ENCODE measurements around the gene ELANE.

ELANE gene

DNA sequence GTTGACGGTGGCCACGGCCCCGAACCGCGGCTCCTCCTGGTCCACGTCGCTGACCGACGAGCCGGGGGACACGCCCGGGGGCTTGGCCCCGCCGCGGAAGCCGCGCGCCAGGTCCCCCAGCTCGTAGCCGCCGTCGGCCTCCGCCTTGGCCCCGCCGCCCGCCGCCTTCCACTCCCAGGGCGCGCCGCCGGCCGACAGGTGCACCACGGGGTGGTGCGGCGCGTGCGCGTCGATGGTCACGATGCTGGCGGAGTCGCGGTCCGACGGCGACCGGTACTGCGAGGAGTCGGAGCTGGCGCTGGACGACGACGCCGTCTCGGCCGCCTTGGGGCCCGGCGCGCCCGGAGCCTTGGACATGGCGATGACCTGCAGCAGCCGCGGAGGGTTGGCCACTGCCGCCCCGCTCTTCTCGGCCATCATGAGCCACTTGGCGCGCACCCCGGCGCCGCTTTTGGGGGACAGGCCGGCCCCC is 39.3 kb upstream of the ELANE start:
- Histone ChIP-seq H3K4me1 (ENCODE audit: control insufficient read depth, insufficient read depth, low read depth, low read length) (no peaks in the 10 kb centered on the region), H4K91ac (ENCODE audit: low read length) (no peak overlapping the region), H3K4me2 (ENCODE audit: low read length, poor library complexity, severe bottlenecking) (no peak overlapping the region), H2BK15ac (ENCODE audit: low read depth, poor library complexity, severe bottlenecking) (no peak overlapping the region), H2BK12ac (ENCODE audit: low read length in 2 of 2) (no peak overlapping the region), H3K23ac (ENCODE audit: low read length in 2 of 2) (no peak overlapping the region), H3K9ac (ENCODE audit: low read length) (no peak overlapping the region), H3K27ac (ENCODE audit: low read length, poor library complexity, severe bottlenecking) (no peak overlapping the region), H4K8ac (ENCODE audit: low read length) (no peak overlapping the region), H3K79me1 (replicated peaks; ENCODE audit: low read length, poor library complexity, severe bottlenecking) (peaks cover 7% of the 10 kb centered on the region), H2AFZ (ENCODE audit: low read depth, low read length) (no peak overlapping the region), H3K27me3 (ENCODE audit: control insufficient read depth in 1 of 2, insufficient read depth in 1 of 2, low read length in 2 of 2) (no peaks in the 10 kb centered on the region), H3K18ac (ENCODE audit: low read depth in 1 of 2, low read length in 2 of 2) (no peak overlapping the region), H2AK5ac (ENCODE audit: low read length, severe bottlenecking) (no peak overlapping the region), H2BK120ac (ENCODE audit: low read depth, low read length) (no peak overlapping the region), H3K36me3 (ENCODE audit: control insufficient read depth in 1 of 2, insufficient read depth in 2 of 2, low read depth in 1 of 2, low read length in 2 of 2) (peaks cover 48 to 87% of the 10 kb centered on the region in 2 experiments), H2BK5ac (ENCODE audit: low read depth, low read length, poor library complexity, severe bottlenecking) (no peak overlapping the region), H3K9me3 (ENCODE audit: control insufficient read depth, low read length) (no peaks in the 10 kb centered on the region), H3K4me3 (ENCODE audit: insufficient read depth in 1 of 2, low read depth in 1 of 2, low read length in 2 of 2) (no peak overlapping the region), H3K14ac (ENCODE audit: low read length in 2 of 2) (no peak overlapping the region), H3K4ac (ENCODE audit: low read depth in 1 of 2, low read length in 2 of 2) (no peak overlapping the region)
- WGBS, result 97% methylated on average over 72 of the region's 72 CpGs
- no peak for DNase-seq

DNA sequence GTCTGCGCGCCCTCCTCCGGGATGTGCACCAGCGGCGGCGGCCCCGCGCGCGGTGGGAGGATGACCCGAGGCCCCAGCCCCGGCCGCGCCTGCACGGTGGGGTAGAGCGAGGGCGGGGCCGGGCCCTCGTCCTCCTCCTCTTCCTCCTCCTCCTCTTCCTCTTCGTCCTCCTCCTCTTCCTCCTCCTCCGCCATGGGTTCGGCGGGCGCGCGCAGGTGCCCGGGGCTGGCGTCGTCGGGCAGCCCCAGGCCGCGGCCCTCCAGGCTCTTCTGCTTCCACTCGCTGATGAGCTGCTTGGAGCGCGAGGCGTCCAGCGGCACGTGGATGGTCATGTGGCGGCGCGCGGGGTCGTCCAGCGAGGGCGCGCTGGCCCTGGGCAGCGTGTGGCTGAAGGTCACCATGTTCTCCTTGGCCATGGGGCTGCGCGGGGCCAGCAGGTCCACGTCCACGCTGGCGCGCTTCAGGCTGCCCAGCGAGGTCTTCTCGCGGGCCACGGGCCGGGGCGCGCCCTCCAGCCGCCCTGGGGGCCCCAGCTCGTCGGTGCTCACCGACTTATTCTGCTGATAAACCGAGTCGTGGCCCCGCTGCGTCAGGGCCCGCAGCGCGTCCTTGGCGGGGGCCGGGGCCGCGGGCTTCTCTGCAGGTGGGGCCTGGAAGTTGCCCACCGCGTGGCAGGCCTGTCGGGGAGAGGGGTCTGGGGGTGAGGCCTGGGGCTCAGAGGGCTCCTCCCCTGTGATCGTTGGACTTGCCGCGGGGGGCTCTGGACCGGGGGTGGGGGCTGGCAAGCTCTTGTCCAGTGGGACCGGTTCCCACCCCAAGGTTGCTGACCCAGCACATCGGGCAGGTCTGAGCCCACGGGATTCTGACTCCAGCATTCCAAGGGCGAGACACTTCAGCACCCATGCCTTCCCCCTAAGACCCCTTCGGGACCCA is 38.6 kb upstream of the ELANE start:
- Histone ChIP-seq H4K91ac (ENCODE audit: low read length) (peak overlapping the region; percentile 80), H3K36me3 (ENCODE audit: control insufficient read depth in 1 of 2, insufficient read depth in 2 of 2, low read depth in 1 of 2, low read length in 2 of 2) (peaks cover 43 to 80% of the 10 kb centered on the region in 2 experiments), H3K18ac (ENCODE audit: low read depth in 1 of 2, low read length in 2 of 2) (no peak overlapping the region), H2BK120ac (ENCODE audit: low read depth, low read length) (no peak overlapping the region), H3K9me3 (ENCODE audit: control insufficient read depth, low read length) (no peaks in the 10 kb centered on the region), H3K27ac (ENCODE audit: low read length, poor library complexity, severe bottlenecking) (no peak overlapping the region), H3K9ac (ENCODE audit: low read length) (no peak overlapping the region), H3K23ac (ENCODE audit: low read length in 2 of 2) (no peak overlapping the region), H2BK15ac (ENCODE audit: low read depth, poor library complexity, severe bottlenecking) (no peak overlapping the region), H3K79me1 (replicated peaks; ENCODE audit: low read length, poor library complexity, severe bottlenecking) (peaks cover 7% of the 10 kb centered on the region), H3K4me3 (ENCODE audit: insufficient read depth in 1 of 2, low read depth in 1 of 2, low read length in 2 of 2) (no peak overlapping the region), H4K8ac (ENCODE audit: low read length) (peak overlapping the region; percentile 46), H2AFZ (ENCODE audit: low read depth, low read length) (no peak overlapping the region), H3K4me1 (ENCODE audit: control insufficient read depth, insufficient read depth, low read depth, low read length) (no peaks in the 10 kb centered on the region), H2BK5ac (ENCODE audit: low read depth, low read length, poor library complexity, severe bottlenecking) (no peak overlapping the region), H3K4ac (ENCODE audit: low read depth in 1 of 2, low read length in 2 of 2) (no peak overlapping the region), H3K27me3 (ENCODE audit: control insufficient read depth in 1 of 2, insufficient read depth in 1 of 2, low read length in 2 of 2) (no peaks in the 10 kb centered on the region), H3K4me2 (ENCODE audit: low read length, poor library complexity, severe bottlenecking) (no peak overlapping the region), H2AK5ac (ENCODE audit: low read length, severe bottlenecking) (no peak overlapping the region), H3K14ac (ENCODE audit: low read length in 2 of 2) (no peak overlapping the region), H2BK12ac (ENCODE audit: low read length in 2 of 2) (no peak overlapping the region)
- DNase-seq, result no peak
- 96% methylated on average over 86 of the region's 87 CpGs for WGBS

DNA sequence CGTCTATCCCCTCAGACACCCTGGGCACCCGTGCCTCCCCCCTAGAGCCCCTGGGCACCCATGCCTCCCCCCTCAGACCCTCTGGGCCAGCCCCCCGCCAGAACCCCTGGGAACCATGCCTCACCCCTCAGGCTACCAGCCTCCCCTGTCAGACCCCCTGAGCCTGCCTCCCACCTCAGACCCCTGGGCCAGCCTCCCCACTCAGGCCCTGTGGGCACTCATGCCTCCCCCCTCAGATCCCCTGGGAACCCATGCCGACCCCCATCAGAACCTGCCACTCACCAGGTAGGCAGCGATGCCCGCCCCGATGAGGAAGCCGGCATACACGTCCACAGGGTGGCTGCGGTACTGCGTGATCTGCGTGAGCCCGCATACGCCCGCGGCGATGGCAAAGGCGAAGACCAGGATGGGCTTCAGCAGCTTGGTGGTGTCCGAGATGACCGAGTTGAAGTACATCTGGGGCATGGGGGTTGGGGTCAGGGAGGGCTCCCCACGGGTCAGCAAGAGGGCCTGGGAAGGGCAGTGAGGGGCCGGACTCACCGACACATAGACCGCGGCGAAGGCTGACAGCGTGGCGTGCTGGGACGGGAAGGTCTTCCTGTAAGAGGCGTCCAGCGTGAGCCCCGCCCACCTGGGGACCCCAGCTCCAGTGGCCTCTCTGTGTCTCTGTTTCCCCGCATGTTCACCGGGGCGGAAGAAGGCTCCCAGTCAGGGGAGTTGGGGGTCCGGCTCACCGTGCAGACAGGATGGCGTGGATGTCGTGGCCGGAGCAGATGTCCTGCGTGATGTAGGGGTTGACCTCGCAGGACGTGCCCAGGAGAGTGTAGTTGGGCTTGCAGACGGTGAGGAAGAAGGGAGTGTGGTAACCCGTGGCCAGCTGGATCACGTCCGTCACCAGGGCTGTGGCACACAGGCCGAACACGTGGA is 37.7 kb upstream of the ELANE start:
- no peak for DNase-seq
- H3K18ac ChIP-seq (ENCODE audit: low read depth in 1 of 2, low read length in 2 of 2), result no peak overlapping the region
- no peak overlapping the region for H2BK12ac ChIP-seq (ENCODE audit: low read length in 2 of 2)
- H3K9me3 ChIP-seq (ENCODE audit: control insufficient read depth, low read length), result no peaks in the 10 kb centered on the region
- no peak overlapping the region for H2AFZ ChIP-seq (ENCODE audit: low read depth, low read length)
- no peak overlapping the region for H2BK15ac ChIP-seq (ENCODE audit: low read depth, poor library complexity, severe bottlenecking)
- H3K4me2 ChIP-seq (ENCODE audit: low read length, poor library complexity, severe bottlenecking), result no peak overlapping the region
- H3K36me3 ChIP-seq (ENCODE audit: control insufficient read depth in 1 of 2, insufficient read depth in 2 of 2, low read depth in 1 of 2, low read length in 2 of 2), result peaks cover 34 to 70% of the 10 kb centered on the region in 2 experiments
- no peak overlapping the region for H3K23ac ChIP-seq (ENCODE audit: low read length in 2 of 2)
- peaks cover 7% of the 10 kb centered on the region for H3K79me1 ChIP-seq (replicated peaks; ENCODE audit: low read length, poor library complexity, severe bottlenecking)
- WGBS, result 96% methylated on average over 49 of the region's 49 CpGs
- no peak overlapping the region for H3K4me3 ChIP-seq (ENCODE audit: insufficient read depth in 1 of 2, low read depth in 1 of 2, low read length in 2 of 2)
- no peaks in the 10 kb centered on the region for H3K27me3 ChIP-seq (ENCODE audit: control insufficient read depth in 1 of 2, insufficient read depth in 1 of 2, low read length in 2 of 2)
- no peak overlapping the region for H3K4ac ChIP-seq (ENCODE audit: low read depth in 1 of 2, low read length in 2 of 2)
- no peak overlapping the region for H4K91ac ChIP-seq (ENCODE audit: low read length)
- no peak overlapping the region for H3K27ac ChIP-seq (ENCODE audit: low read length, poor library complexity, severe bottlenecking)
- H3K4me1 ChIP-seq (ENCODE audit: control insufficient read depth, insufficient read depth, low read depth, low read length), result no peaks in the 10 kb centered on the region
- no peak overlapping the region for H3K9ac ChIP-seq (ENCODE audit: low read length)
- H2BK120ac ChIP-seq (ENCODE audit: low read depth, low read length), result no peak overlapping the region
- no peak overlapping the region for H3K14ac ChIP-seq (ENCODE audit: low read length in 2 of 2)
- peak overlapping the region; percentile 40 for H4K8ac ChIP-seq (ENCODE audit: low read length)
- H2BK5ac ChIP-seq (ENCODE audit: low read depth, low read length, poor library complexity, severe bottlenecking), result no peak overlapping the region
- no peak overlapping the region for H2AK5ac ChIP-seq (ENCODE audit: low read length, severe bottlenecking)

Data from mesenchymal stem cell (in vitro differentiated cells and primary cell).